DND-41 (cell line): Measurements from ENCODE around the gene TTC13.

Experiments used
- ATAC-seq: fragments of 200-7000 bp; cut with Tn5 transposase; 3 replicates; pipeline ENCODE4 v1.9.1; 2021; ENCODE audit warnings: low read depth; ENCODE audit not compliant: insufficient read depth
- DNase-seq: peaks from one replicate; pipeline ENCODE4 v3.0.0-alpha.2; 2020
- H2AFZ ChIP-seq: 2 replicates; pipeline ENCODE4 v1.6.0; 2012; ENCODE audit warnings: low read depth, low read length
- H3K27ac ChIP-seq: 2 replicates; pipeline ENCODE4 v1.5.1; 2012; ENCODE audit warnings: low read length, inconsistent platforms
- H3K27me3 ChIP-seq: fragments of 200-600 bp; sonication (generic); 2 replicates; pipeline ENCODE4 v1.6.0; 2012; ENCODE audit warnings: low read length, mild to moderate bottlenecking, inconsistent platforms; ENCODE audit not compliant: insufficient read depth, poor library complexity
- H3K36me3 ChIP-seq: 2 replicates; pipeline ENCODE4 v1.5.1; 2012; ENCODE audit warnings: low read length, inconsistent platforms; ENCODE audit not compliant: insufficient read depth
- H3K4me1 ChIP-seq: 2 replicates; pipeline ENCODE4 v1.5.1; 2012; ENCODE audit warnings: mild to moderate bottlenecking, low read length; ENCODE audit not compliant: insufficient read depth
- H3K4me2 ChIP-seq: 2 replicates; pipeline ENCODE4 v1.6.0; 2012; ENCODE audit warnings: mild to moderate bottlenecking, moderate library complexity, low read length, inconsistent platforms; ENCODE audit not compliant: insufficient read depth
- H3K4me3 ChIP-seq, 2 experiments: fragments of 200-600 bp in 1 of 2; shearing (Covaris generic) in 1 of 2; 2 replicates each; pipeline ENCODE4 v1.5.1; 2012 to 2016; ENCODE audit warnings: inconsistent platforms in 2 of 2, low read length in 2 of 2, mild to moderate bottlenecking in 2 of 2, low read depth in 1 of 2, moderate library complexity in 1 of 2
- H3K79me2 ChIP-seq: 2 replicates; pipeline ENCODE4 v1.6.0; 2012; ENCODE audit warnings: low read length, inconsistent platforms; ENCODE audit not compliant: insufficient read depth
- H3K9ac ChIP-seq: 2 replicates; pipeline ENCODE4 v1.6.0; 2012; ENCODE audit warnings: low read depth, mild to moderate bottlenecking, inconsistent platforms, low read length, moderate library complexity
- H3K9me3 ChIP-seq: 2 replicates; pipeline ENCODE4 v1.5.1; 2012; ENCODE audit warnings: low read length, moderate library complexity, mild to moderate bottlenecking, inconsistent platforms; ENCODE audit not compliant: insufficient read depth, severe bottlenecking
- H4K20me1 ChIP-seq: 2 replicates; pipeline ENCODE4 v1.6.0; 2012; ENCODE audit warnings: low read length; ENCODE audit not compliant: insufficient read depth
- EZH2 ChIP-seq: IDR thresholded peaks from 3 replicates; pipeline ENCODE4 v1.6.1; 2012; ENCODE audit warnings: borderline replicate concordance, low read depth, mild to moderate bottlenecking, moderate library complexity, low read length, inconsistent platforms; ENCODE audit not compliant: severe bottlenecking
- TF ChIP-seq, protein P1 (sequence below): IDR thresholded peaks from 2 replicates; pipeline ENCODE4 v1.5.1; 2012; ENCODE audit warnings: borderline replicate concordance, low read length, moderate library complexity, mild to moderate bottlenecking; ENCODE audit not compliant: poor library complexity, severe bottlenecking; ENCODE audit errors: extremely low read depth

TTC13 gene

DNA sequence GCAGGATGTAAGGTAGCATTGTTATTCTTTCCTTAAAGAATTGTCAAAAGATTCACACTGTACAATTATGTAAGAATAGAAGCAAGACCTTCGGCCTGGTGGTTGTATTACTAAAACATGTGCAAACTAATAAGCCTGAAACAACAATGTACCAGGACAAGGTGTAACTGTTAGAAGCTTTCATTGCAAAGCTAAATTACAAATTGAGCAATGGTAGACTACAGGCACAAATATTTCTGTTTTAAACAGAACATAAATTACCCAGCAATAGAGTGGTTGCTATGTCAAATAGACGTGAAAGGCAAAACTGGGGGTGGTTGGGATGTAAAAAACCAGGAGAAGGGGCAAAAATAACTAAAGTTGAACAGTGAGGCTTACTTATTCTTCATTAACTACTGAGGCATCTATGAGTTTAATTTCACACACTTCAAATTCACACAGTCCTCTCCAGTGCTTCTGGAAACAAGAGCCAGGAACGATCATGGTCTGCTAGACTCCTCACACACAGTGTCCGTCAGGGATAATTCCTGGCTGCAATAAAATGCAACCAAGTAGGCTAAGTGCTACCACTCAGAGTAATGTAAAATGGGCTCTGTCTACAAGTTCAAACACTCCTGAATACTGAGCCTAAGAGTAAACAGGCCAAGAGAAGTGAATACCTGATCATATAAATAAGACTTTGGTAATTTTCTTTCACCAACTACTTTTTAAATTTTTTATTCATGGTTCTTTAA, 71.0 kb downstream of the TTC13 start:
- Histone ChIP-seq H3K4me2 (no peak overlapping the region), H3K9ac (no peak overlapping the region), H3K36me3 (peaks cover 48% of the 10 kb centered on the region)

DNA sequence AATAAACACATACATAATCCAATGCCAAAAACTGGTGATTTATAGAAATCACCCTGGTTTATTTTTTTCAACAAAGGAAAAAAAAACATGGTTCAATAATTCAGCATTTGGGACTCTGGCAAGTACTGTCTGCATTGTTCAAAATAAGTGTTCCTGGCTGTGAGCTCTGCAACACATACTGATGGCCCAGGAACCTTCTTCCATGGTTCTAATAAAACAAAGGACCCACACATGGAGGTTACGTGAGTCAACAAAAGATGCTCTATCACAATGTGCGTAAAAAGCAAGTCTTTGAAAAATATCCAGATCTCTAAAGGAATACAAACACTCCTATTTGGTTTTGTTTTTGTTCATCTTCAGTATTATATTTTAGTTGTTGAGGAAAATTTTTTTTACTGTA, 72.4 kb downstream of the TTC13 start:
- H3K4me1 ChIP-seq: no peaks in the 10 kb centered on the region
- H3K4me2 ChIP-seq: no peak overlapping the region
- H3K36me3 ChIP-seq: peaks cover 41% of the 10 kb centered on the region
- H3K9me3 ChIP-seq: no peaks in the 10 kb centered on the region
- no peak overlapping the region for H3K4me3 ChIP-seq
- no peak overlapping the region for H2AFZ ChIP-seq
- ATAC-seq (no peak), DNase-seq (no peak)
- H3K27ac ChIP-seq: no peak overlapping the region
- no peaks in the 10 kb centered on the region for H3K79me2 ChIP-seq
- no peak overlapping the region for H3K9ac ChIP-seq
- TF ChIP-seq, protein P1, sequence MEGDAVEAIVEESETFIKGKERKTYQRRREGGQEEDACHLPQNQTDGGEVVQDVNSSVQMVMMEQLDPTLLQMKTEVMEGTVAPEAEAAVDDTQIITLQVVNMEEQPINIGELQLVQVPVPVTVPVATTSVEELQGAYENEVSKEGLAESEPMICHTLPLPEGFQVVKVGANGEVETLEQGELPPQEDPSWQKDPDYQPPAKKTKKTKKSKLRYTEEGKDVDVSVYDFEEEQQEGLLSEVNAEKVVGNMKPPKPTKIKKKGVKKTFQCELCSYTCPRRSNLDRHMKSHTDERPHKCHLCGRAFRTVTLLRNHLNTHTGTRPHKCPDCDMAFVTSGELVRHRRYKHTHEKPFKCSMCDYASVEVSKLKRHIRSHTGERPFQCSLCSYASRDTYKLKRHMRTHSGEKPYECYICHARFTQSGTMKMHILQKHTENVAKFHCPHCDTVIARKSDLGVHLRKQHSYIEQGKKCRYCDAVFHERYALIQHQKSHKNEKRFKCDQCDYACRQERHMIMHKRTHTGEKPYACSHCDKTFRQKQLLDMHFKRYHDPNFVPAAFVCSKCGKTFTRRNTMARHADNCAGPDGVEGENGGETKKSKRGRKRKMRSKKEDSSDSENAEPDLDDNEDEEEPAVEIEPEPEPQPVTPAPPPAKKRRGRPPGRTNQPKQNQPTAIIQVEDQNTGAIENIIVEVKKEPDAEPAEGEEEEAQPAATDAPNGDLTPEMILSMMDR: no peak
- TF ChIP-seq EZH2: no peak
- H4K20me1 ChIP-seq: no peaks in the 10 kb centered on the region
- H3K27me3 ChIP-seq: no peaks in the 10 kb centered on the region

More for the DNA sequence above, 71.0 kb downstream of the TTC13 start:
- no peaks in the 10 kb centered on the region for H3K9me3 ChIP-seq
- no peaks in the 10 kb centered on the region for H4K20me1 ChIP-seq
- no peaks in the 10 kb centered on the region for H3K79me2 ChIP-seq
- H3K4me1 ChIP-seq: no peaks in the 10 kb centered on the region
- TF ChIP-seq, protein P1: no peak
- no peak for TF ChIP-seq EZH2
- ATAC-seq: no peak
- H3K27ac ChIP-seq: no peak overlapping the region
- H3K4me3 ChIP-seq: no peak overlapping the region
- no peaks in the 10 kb centered on the region for H3K27me3 ChIP-seq
- H2AFZ ChIP-seq: no peak overlapping the region
- DNase-seq: no peak

DNA sequence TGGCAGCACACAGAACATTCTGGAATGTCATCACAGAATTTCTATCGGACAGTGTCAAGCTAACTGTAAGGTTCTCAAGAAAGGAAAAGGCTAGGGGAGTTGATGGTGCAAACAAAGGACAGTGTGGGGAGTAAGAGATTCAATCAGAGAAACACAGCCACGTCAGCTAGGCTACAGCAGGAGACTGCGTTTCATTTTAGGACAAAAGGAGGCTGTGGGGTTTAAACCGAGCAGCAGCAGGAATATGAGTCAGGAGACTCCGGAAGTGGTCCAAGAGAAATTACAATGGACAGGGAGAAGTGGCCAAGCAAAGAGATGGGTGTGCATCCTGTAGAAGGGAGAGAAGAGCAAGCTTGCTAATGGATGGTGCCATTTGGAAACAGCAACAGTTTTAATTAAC, 72.9 kb downstream of the TTC13 start:
- Histone ChIP-seq H4K20me1 (no peaks in the 10 kb centered on the region), H3K36me3 (peaks cover 37% of the 10 kb centered on the region), H3K4me2 (no peak overlapping the region), H3K27me3 (no peaks in the 10 kb centered on the region), H3K79me2 (no peaks in the 10 kb centered on the region), H3K27ac (no peak overlapping the region), H2AFZ (no peak overlapping the region), H3K9me3 (no peaks in the 10 kb centered on the region), H3K9ac (no peak overlapping the region), H3K4me3 (no peak overlapping the region), H3K4me1 (no peaks in the 10 kb centered on the region)
- ATAC-seq: no peak
- TF ChIP-seq EZH2: no peak
- TF ChIP-seq, protein P1: no peak
- DNase-seq: no peak

DNA sequence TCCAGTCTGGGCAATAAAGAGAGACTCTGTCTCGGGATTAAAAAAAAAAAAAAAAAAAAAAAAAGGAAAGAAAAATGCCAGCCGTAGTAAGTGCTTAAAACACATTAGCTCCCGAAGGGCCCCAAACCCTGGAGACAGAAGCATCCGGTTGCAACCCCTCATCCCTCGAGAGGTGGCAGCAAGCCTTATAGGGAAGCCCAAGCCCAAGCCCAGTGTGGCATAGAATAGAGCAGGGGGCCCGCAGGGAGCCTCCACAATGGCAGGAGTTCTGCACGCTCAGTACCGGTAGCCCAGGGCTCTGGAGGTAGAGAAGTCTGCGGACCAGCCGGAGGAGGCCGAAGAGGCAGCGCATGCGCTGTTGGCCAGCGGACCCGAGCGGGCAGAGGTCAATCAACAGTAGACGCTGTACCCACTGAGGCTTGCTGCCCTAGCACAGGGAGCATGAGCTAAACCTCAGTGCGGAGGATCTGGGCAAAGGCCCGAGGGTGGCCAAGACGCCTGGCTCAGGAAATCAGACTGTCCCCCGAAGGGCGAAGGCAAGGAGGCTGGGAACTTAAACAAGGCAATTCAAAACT, 76.2 kb downstream of the TTC13 start:
- H3K36me3 ChIP-seq: peaks cover 22% of the 10 kb centered on the region; the same call in 1 of the 2 replicates
- H3K4me1 ChIP-seq: no peaks in the 10 kb centered on the region
- ATAC-seq (no peak; the same call in 2 of the 3 replicates), DNase-seq (no peak)
- H3K27me3 ChIP-seq: no peaks in the 10 kb centered on the region
- H4K20me1 ChIP-seq: no peaks in the 10 kb centered on the region
- no peak overlapping the region for H3K27ac ChIP-seq
- H3K4me3 ChIP-seq: no peak overlapping the region
- no peak overlapping the region for H3K9ac ChIP-seq
- TF ChIP-seq EZH2: no peak
- TF ChIP-seq, protein P1: no peak
- H3K79me2 ChIP-seq: no peaks in the 10 kb centered on the region
- H2AFZ ChIP-seq: no peak overlapping the region
- no peaks in the 10 kb centered on the region for H3K9me3 ChIP-seq
- no peak overlapping the region for H3K4me2 ChIP-seq
